Measurements from ENCODE around the gene PRDM10.

DNA sequence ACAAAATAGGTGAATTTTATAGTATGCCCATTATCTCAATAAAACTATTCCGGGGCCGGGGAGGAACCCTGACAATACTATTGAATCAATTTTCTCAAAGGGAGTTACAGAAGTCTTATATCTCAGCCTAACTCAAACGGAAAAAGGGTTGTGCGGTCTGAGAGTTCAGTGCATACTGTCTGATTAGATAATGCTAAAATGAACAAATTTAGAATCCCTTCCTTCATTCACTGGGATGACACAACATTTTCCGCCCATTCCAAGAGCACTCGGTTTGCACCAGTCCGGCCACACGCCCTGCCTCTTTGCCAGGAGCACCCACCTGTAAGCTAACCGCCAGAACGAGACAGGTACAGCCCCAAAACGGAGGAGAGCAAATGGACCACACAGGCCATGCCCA is 57.3 kb downstream of the PRDM10 start:
- TF ChIP-seq POLR2A (IDR thresholded peaks at IDR 0.05; ENCODE audit: low read depth) (no peak), POLR2AphosphoS5 (IDR thresholded peaks at IDR 0.05) (no peak)
- TF ChIP-seq, protein P1, sequence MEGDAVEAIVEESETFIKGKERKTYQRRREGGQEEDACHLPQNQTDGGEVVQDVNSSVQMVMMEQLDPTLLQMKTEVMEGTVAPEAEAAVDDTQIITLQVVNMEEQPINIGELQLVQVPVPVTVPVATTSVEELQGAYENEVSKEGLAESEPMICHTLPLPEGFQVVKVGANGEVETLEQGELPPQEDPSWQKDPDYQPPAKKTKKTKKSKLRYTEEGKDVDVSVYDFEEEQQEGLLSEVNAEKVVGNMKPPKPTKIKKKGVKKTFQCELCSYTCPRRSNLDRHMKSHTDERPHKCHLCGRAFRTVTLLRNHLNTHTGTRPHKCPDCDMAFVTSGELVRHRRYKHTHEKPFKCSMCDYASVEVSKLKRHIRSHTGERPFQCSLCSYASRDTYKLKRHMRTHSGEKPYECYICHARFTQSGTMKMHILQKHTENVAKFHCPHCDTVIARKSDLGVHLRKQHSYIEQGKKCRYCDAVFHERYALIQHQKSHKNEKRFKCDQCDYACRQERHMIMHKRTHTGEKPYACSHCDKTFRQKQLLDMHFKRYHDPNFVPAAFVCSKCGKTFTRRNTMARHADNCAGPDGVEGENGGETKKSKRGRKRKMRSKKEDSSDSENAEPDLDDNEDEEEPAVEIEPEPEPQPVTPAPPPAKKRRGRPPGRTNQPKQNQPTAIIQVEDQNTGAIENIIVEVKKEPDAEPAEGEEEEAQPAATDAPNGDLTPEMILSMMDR (IDR thresholded peaks at IDR 0.05): no peak
